OCI-LY1 (cell line): Measurements from ENCODE around the gene TGFBRAP1.

Experiments
- EZH2 ChIP-seq: fragments of 200-600 bp; sonication (generic), shearing (Covaris generic); IDR thresholded peaks from 2 replicates; pipeline ENCODE4 v1.8.0; 2017; ENCODE audit warnings: borderline replicate concordance, mixed run types, mild to moderate bottlenecking, antibody characterized with exemption, low read length, moderate library complexity, mixed read lengths
- TF ChIP-seq, protein P1 (sequence below): fragments of 200-600 bp; sonication (generic), shearing (Covaris generic); IDR thresholded peaks from 2 replicates; pipeline ENCODE4 v1.5.1; 2017; ENCODE audit warnings: mild to moderate bottlenecking, antibody characterized with exemption, low read length, moderate library complexity, mixed read lengths

DNA sequence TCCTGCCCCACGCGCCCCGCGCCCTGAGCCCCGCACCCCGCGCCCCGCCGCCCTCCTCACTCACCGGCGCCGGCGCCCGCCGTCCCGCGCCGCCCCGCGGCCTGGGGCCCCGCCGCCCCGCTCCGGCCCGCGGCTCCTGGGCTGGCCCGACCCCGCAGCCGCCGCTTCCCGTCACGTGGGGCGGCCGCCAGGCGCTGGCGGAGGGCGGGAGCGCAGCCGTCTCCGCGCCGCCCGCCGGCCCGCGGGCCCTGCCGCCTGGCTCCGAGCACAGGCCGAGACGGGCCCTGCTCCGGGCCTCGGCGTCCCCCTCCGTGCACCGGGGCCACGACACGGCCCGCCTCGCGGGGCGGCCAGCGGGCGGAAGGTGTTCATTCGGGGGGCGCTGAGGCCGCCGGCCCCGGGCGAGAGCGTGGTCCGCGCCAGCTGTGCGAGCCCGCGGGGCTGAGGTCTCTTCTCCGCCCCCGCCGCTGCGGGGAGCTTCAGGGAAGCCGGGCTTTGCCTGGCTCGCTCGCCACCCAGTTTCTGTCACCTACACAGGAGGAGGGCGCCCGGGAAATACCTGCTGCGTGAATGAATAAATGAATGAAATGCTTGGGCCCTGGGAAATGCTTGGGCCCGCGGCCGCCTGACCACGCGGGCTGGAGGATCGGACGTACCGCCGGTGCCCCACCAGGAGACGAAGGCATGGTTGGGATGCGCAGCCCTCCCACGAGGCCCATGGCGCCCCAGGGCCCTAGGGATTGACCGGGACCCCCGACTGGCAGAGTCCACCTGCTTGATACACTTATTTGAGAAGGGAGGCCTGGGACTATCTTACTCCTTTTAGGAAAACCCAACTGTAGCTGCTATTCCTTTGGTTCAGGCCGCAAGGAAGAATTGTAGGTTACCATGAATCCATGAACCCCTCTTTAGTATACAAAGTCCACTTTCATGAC is at the start of gene TGFBRAP1:
- TF ChIP-seq, protein P1, sequence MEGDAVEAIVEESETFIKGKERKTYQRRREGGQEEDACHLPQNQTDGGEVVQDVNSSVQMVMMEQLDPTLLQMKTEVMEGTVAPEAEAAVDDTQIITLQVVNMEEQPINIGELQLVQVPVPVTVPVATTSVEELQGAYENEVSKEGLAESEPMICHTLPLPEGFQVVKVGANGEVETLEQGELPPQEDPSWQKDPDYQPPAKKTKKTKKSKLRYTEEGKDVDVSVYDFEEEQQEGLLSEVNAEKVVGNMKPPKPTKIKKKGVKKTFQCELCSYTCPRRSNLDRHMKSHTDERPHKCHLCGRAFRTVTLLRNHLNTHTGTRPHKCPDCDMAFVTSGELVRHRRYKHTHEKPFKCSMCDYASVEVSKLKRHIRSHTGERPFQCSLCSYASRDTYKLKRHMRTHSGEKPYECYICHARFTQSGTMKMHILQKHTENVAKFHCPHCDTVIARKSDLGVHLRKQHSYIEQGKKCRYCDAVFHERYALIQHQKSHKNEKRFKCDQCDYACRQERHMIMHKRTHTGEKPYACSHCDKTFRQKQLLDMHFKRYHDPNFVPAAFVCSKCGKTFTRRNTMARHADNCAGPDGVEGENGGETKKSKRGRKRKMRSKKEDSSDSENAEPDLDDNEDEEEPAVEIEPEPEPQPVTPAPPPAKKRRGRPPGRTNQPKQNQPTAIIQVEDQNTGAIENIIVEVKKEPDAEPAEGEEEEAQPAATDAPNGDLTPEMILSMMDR: peak; percentile 7; the same call in 1 of the 2 replicates
- no peak for TF ChIP-seq EZH2
